DMS79 (cell line): ENCODE data around the gene IGFL2.
"Not testable (repeated sequence)": the region's sequence is repeated elsewhere in the genome, so short reads cannot be mapped to it uniquely, and the experiment has no call there.

Source experiments
- DNase-seq: peaks from one replicate; lab custom pipeline; 2025; lab: John Stamatoyannopoulos, UW

IGFL2 gene

DNA sequence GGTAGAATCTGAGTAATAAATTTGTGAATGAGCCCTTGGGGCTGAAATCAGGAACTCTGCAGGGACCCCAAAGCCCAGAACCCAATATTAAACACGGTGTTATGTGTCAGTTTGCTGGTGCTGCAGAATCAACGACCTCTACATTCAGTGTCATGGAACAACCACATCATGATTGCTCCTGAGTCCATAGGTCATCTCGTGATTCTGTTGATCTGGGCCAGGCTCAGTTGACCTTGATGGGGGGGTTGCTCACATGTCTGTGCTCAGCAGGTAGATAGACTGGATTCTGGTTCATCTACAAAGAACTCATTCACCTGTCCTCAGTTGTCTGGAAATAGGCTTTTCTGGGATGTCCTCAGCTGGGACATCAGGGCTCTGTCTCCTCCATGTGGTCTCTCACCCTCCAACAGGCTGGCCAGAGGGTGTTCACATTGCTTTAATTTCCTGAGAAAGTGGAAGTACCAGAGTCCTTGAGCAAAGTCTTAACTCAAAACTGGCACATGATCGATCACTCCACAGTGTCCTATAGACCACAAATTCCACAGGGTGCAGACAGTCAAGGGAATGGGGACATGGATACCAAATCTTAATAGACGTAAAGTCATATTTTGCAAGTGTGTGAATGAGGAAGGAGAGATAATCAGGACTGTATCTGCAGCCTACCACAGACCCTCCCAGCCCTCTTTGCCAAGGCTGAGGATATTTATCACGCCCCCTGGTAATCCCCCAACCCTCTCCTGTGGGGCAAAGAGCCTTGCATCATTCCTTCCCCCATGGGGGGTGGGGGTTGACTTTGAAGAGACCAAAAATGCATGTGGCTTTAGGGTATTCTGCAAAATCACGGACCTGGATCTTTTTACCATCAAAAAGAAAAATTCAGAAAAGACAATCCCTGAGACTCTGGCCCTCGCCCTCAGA, 42.2 kb downstream of the IGFL2 start:
- DNase-seq, result no peak

DNA sequence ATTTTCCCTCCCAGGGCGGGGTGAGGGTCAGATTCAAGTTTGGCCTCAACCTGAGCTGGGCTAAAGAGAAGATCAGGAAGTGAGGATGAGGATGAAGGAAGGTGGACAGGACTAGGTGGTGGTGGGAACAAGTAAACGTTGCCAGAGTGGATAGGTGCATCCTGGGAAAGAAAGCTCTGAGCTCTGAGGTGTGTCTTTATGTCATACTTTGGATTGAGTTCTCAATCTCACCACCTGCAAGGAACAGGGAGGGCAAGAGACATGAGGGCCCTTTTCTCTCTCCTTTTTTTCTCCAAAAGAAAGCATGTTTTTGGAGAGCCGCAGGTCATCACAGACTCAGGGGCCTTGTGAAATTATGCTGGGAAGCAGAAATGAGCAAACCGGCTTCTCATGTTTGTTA, 43.3 kb downstream of the IGFL2 start:
- DNase-seq, result no peak

DNA sequence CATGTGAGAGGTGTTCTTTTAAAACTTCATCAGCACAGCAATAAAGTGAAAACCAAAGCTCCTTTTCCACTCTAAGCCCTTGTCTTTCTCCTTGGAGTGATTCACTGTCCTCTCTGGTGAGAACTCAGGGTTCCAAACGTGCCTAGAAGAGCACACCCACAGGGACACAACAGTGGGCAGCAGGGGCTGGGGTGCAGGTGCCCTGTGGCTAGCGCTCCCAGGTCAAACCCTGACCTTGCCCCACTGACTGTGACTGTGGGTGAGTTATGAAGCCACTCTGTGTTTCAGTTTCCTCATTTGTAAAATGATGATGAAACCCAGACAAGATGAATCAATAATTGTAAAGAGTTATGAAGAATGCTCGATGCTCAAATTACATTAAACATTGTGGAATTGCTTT, 43.9 kb downstream of the IGFL2 start:
- DNase-seq, result no peak

DNA sequence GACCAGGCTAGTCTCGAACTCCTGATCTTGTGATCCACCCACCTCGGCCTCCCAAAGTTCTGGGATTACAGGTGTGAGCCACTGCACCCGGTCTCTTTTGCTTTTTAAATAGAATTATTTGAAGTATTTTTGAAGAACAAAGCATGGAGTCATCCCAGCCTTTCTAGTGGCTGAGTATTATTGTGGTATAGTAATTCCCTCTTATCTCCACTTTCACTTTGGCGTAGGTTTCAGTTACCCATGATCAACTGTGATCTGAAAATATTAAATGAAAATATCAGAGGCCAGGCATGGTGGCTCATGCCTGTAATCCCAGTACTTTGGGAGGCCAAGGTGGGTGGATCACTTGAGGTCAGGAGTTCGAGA, 44.6 kb downstream of the IGFL2 start:
- not testable (repeated sequence) for DNase-seq

DNA sequence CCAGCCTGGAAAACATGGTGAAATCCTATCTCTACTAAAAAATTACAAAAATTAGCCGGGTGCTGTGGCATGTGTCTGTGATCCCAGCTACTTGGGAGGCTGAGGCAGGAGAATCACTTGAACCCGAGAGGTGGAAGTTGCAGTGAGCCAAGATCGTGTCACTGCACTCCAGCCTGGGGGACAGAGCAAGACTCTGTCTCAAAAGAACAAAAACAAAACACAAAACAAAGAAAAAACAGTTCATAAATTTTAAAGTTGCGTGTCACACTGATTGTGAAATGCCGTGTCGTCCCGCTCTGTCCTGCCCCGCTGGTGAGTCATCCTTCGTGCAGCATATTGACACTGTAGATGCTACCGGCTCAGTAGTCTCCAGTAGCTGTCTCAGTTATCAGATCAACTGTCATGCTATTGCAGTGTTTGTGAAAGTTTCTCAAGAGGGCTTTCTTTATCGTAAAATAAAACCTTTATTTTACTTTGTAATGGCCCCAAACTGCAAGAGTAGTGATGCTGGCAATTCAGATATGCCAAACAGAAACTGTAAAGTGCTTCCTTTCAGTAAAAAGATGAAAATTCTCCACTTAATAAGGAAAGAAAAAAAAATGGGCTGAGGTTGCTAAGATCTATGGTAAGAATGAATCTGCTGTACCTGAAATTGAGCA, 45.1 kb downstream of the IGFL2 start:
- DNase-seq, result no peak

DNA sequence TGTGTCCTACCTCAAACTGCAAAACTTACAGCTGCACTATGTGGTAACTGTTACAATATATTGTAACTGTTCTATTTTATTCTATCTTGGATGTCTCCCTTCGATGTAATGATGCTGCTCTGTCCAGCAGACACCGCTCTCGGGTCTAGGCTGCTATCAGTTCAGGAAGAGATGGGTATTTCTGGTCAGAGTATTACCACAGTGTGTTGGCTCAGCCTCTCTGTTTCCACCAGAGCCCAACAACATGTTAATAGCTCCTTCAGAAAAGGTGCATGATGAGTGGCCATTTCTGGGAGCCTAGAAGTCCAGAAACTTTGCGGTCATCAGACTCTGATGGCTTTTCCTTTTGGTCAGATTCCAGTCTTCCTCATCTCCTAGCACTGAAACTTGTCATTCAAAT, 45.6 kb downstream of the IGFL2 start:
- DNase-seq, result no peak

DNA sequence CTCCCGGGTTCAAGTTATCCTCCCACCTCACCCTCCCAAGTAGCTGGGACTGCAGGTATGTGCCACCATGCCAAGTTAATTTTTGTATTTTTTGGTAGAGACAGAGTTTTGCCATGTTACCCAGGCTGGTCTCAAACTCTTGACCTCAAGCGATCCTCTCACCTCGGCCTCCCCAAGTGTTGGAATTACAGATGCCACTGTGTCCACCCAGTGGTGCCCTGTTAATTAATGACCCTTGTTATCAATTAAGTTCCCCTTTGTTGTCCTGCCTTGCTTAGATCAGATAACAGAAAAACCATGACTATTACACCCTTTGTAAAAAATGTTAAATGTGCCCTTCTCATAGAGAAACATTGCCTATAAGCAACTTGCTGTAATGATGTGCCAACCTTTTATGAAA, 47.1 kb downstream of the IGFL2 start:
- no peak for DNase-seq

DNA sequence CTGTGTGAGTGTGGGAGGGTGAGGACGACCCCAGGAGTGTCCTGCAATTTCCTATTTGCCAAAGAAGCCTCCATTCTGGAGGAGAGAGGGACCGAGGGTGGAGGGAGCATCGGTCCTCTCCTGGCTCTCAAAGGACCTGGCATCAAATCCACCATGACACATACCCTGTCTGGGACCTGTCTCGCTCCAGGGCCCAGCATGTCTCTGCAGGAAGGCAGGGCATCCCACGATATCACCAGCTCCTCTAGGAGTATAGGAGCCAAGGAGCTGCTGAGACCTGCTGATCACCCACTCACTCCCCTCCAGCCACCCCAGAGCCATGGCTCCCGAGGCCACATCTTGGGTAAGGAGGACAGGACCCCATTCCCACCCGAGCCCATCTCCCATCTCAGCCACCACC, 47.9 kb downstream of the IGFL2 start:
- not testable (repeated sequence) for DNase-seq

DNA sequence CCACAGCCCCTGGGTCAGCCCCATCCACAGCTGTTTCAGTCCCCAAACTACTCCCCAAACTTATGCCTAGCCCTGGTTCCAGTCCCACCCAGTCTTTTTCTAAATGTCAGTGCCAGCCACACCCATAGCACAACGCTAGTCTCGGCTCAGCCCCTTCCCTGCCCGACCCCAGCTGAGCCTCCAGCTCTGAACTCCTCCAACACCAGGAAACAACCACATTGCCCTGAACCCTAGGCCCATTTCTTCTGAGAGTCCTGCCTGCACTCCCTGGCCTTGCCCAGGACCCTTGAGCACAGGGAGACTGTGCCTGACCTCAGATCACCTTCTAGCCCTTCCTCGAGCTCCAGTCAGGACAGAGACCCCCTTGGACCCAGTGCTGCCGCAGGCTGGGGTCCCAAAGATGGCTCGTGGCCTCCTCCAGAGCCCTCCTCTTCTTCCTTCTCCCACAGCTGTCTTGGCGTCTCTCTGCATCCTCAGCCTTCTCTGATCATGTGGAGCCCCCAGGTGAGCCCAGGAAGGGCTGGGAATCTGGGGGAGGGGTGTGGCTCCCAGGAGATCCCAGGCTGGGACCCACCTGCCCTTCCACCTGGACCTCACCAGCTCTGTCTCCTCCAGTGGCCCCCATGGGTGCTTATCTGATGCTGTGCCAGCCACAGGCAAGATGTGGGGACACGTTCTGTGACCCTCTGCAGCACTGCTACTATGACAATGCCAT, 48.5 kb downstream of the IGFL2 start:
- DNase-seq, result no peak

DNA sequence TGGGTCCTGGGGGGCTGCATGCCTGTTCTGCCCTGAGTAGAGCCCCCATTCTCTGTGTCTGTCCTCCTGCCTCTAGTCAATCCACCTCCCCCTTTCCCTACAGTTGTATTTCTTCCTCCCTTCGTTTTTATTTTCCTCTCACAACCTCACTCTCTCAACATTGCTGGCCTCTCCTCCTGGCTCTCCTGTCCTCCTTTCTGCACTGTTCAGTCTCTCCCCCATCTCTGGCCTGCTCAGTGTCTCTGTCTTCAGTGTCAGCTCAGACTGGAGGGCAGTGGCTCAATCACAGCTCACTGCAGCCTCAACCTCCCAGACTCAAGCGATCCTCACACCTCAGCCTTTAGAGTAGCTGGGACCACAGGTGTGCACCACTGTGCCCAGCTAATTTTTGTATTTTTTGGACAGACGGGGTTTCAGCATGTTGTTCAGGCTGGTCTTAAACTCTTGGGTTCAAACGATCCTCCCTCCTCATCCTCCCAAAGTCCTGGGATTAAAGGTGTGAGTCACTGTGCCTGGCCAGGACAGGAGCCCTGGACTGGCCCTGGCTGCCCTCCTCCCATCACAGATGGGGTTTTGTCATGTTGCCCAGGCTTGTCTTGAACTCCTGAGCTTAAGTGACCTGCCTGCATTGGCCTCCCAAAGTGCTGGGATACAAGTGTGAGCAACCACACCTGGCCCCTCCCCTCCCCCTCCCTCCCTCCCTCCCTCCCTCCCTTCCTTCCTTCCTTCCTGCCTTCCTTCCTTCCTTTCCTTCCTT, 49.5 kb downstream of the IGFL2 start:
- no peak for DNase-seq

DNA sequence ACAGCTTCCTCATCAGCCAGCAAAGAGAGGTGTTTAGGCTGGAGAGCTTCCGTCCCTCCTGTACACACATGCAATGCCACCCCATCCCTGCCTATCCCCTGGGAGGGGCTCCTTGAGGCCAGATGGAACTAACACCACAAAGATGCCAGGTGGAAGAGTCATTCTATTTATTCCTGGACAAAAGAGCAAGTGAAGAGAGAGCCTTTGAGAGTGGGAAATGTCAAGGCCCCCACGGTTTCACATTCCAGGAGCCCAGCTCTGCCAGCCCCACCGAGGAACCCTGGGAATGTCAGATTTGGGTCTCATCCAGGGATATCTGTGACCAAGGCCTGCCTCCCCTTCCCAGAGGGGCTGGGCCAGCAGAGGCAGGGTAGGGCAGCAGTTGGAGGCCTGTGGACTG, 50.7 kb downstream of the IGFL2 start:
- DNase-seq, result no peak

DNA sequence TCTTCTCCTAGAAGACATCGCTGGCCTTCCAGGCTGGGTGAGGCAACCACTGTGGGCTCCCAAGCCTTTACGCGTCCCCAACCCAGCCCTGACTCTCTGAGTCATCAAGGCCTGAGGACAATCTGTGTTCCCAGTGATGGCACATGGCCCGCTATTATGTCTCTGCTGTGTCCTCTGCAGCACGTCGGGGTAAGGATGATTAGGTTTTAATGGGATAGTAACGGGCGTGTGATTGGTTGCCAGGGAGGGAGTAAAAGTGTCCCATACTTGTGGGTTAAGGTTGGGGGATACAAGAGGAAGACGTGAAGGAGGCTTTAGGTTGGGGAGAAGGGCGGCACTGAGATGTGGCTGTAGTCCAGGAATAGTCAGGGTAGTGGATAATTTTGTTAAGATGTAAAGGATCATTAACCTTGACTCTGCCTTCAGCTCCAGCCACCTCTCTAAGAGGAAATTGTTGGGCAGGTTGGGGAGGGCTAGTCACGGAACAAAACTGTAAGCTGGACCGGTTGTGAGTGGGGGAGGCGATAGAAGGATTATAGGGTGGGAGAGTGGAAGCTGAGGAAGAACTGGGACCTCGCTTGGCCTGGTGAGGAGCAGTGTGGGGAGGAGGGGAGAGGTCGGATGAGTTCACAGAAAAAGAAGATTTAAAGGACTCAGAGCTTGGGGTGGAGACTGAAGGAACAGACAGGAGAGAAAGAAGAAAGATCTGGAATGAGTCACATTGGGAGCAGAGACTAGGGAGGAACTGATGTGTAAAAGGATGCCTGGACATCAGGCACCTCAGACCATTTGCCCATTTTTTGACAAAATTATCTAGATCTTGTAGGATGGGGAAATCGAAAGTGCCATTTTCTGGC, 53.6 kb downstream of the IGFL2 start:
- DNase-seq, result peak; percentile 75

DNA sequence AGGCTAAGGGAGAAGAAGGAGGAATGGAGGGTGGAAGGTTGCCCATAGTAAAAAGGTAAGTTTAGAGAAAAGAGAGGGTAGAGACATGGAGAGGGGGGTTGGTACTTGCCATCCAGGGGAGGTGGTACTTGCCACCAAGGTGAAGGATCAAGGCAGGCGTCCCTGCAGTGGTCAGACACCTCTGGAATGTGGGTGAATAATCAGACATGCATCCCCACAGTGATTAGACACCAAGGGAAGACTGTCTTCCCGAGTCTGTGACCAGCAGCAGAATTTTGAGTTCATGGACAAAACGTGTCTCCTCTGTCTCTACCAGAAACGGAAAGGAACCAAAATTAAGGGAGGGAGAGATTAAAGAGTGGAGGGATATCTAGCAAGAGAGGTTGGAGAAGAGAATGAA, 54.4 kb downstream of the IGFL2 start:
- DNase-seq, result no peak

DNA sequence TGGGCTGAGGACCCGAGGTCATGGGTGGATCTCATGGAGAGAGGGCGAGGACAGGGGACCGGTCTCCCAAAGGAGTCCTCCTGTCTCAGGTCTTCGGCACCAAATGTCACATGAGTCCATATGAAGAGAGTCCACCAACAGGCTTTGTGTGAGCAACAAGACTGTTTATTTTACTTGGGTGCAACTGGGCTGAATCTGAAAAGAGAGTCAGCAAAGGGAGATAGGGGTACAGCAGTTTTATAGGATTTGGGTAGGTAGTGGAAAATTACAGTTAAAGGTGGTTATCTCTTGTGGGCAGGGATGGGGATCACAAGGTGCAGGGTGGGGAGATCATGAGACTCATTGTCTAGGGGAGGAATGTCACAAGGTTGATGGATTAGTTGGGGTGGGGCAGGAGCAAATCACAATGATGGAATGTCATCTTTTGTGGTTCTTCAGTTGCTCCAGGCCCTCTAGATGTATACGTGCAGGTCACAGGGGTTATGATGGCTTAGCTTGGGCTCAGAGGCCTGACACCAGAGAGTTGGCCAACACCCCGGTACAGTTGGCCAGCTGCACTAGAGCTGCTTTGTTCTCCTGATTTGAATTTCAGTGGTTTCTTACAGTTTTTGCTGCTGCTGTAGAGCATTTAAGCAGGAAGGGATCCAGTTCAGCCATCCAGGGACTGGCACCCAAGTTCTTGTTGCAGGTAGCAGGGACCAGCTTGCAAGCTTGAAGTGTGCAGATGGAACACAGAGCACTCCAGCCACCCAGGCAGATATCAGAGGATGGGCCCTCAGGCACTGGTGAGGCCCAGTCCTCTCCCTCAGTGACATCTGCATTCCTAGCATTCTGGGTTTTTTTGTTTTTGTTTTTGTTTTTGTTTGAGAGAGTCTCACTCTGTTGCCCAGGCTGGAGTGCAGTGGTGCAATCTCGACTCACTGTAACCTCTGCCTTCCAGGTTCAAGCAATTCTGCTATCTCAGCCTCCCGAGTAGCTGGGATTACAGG, 55.1 kb downstream of the IGFL2 start:
- DNase-seq, result no peak

DNA sequence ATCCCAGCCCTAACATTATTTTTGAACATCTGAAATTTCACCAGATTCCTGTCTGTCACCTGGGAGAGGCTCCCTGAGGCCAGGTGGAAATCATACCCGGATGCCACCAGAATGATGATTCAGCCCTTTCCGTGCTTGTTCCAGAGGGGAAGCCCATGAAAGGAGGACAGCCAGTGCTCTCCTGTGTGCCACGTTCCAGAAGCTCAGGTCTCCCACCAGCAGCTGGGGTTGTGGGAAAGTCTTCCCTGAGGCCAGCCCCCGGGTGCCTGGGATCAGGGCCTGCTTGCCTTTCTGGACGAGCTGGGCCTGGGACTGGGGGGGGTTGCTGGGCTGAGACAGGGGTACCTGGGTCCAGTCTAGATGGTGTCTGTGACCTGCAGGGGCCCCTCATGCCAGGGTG, 56.0 kb downstream of the IGFL2 start:
- no peak for DNase-seq

DNA sequence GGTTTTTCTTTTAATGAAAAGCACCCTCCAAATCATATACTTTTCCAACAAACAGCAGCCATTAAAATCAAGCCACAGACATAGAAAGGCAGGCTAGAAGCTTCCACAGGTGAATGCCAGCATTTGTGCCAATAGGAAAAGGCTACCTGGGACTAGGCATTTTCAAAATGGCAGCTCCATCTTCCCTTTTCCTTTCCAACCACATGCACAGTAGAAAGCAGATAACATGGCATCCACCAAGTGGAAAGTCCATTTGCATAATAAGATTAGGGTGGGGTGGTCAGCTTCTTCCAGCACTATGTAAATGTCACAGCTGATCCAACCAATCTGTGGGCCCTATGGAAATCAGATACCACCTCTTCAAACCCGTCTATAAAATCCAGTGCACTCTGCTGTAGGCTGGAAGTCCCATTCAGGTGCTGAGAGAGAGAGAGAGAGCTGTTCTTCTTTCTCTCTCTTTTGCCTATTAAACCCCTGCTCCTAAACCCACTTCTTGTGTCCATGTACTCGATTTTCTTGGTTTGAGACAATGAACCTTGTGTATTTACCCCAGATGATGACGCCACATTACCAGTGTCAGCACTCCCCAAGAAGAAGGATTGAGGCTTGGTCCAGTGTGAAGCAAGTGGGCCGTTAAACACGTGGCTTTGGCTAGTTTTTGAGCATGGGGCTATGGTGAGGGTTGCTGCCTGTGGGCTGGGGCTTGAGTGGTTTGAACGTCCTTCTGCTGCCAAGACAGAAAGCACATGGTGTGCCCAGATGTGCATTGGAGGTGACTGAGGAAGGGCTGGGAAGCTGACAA, 57.3 kb downstream of the IGFL2 start:
- DNase-seq, result no peak

DNA sequence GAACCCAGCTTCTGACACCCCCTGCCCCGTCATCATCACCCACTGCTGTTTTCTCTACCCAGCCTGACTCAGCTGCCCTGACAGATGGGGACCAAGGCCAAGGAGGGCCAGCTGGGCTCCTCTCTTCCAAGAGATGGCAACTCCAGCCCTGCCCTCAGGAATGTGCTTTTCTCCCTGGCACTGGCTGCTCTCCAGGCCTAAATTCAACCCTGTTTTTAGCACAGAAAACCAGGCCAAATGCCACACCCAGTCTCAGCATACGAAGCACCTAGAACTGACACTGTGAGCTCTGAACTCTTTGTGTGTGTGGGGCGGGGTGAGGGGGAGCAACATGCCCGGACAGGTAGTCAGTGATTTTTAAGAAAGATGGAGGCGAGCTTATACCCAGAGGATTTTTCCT, 58.1 kb downstream of the IGFL2 start:
- no peak for DNase-seq

DNA sequence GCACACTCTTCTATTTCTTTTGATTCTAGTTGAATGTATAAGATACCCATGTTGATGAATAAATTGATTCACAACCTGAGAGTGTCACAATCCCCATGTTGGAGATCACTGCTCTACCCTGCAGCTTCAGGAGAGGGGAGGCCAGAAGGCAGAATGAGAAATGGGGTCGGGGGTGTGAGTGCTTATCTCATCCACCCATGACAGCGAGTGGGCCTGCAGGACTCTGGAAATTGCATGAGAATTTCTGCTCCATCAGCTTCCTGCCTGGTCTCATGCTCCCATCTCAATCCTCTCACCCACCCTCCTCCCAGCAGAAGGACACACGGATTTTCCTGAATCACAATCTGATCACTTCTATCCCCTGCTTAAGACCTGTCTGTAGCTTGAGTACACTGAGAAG, 58.6 kb downstream of the IGFL2 start:
- no peak for DNase-seq

DNA sequence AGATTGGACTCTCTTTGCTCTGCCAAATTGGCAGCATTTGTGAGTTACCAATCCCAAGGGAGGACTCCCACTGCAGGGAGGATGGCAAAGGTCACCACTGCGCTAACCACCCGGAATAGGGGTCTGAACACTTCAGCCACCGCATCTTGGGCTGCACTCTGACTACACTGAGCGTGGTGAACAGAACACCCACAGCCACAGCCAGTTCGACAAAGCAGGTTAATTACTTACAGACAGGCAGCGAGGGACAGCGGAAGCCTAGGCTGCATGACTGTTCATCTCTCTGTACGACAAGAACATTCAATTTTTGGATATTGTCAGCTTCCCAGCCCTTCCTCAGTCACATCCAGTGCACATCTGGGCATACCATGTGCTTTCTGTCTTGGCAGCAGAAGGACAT, 59.8 kb downstream of the IGFL2 start:
- DNase-seq, result not testable (repeated sequence)
